ENCODE results near the gene BFSP1. TPM values are rescaled to one million over a fixed set of nuclear protein-coding genes. Genes with fewer than 3 reads are reported as not detected.

BFSP1 gene
- 3.9 and 4.1 TPM in 2 replicates for total RNA-seq (2014; rRNA removed; shearing (Covaris generic))
- polyA plus RNA-seq (2014; cell fraction: nucleus; rRNA removed): 4.0 and 10.7 TPM in 2 replicates

DNA sequence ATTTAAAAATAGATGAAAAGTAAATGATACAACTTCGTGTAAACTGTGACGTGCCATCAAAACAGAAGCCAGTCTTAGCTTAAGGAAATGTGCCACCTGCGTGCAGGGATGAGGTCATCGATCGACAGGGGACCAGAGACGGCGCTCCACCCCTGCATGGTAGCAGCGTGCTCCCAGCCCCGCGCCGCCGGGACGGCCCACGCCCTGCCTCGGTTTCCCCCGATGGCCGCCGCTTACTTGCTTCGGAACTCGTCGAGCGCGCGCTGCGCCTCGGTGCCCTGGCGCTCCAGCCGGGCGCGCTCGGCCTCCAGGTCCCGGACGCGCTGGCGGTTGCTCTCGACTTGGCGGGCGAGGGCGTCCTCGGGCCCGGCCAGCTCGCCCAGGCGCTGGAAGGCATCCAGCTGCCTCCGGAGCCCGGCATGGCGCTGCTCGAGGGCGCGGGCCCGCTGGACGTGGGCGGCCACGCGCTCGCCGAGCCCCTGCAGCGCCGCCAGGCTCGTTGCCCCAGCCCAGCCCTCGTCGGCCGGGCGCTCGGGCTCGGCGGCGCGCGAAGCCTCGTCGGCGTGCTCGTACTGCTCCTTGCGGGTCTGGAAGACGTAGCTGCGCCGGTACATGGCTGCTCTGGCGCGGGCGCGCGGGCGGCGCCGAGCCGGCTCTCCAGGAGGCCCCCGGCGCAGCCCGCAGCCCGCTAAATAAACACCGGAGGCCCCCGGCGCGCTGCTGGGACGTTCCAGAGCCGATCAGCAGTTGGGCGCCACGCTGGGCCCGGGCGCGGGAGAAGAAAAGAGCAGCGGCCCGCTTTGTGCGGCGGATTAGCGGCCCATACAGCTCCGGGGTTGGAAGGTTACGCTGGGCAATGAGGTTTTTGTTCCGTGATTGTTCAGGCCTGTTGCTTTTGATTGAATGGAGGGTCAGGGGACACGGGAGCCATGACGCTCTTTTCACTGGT, at the start of gene BFSP1:
TSS of gene BFSP1 (minus strand) at position 664 of the 949 bp plus-strand sequence. CDS start at position 614, 50 bp downstream.
- peak; percentile 51 for DNase-seq (ENCODE audit: extremely low read depth, low read depth)

DNA sequence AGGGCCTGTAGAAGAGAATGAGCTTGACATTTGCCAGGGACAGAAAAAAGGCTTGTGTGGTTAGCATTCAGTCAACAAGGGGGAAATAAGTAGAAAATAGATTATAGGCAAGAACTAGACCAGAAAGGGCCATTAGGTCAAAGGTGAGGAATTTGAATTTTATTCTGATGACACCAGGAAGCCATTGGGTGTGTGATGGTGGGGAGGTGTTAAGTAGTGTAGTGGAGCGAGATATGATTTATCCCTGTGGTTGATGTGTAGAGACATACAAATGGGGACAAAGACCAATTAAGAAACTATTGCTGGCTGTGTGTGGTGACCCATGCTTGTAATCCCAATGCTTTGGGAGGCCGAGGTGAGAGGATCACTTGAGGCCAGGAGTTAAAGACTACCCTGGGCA, 49.7 kb upstream of the BFSP1 start:
- no peak for DNase-seq (ENCODE audit: extremely low read depth, low read depth)

DNA sequence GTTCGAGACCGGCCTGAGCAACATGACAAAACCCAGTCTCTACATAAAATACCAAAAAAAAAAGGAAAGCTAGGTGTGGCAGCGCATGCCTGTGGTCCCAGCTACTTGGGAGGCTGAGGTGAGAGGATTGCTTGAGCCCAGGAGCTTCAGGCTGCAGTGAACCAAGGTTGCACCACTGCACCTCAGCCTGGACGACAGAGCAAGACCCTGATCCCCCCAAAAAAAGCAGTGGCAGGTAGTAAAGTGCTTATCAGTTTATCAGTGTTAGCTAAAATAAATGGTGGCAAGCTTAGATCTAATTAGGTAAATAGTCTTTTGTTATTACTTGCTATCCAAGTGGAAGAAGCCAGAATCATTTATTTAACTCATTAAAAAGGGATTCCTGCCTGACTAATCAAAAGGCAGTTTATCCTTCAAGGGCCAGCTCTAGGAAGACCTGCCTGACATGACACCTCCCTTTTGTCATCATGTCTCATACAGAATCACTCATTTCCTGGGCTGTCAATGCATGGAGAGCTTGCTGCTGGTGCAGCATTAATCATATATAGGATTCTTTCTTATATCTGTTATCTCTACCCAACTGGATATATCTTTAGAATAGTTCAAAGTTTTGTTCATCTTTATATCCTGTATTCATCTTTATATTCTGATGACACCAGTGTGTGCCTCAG, 48.3 kb upstream of the BFSP1 start:
- DNase-seq (ENCODE audit: extremely low read depth, low read depth): no peak

GRCh38 chr20:17576215-17576614, 45.0 kb upstream of the BFSP1 start:
- DNase-seq (ENCODE audit: extremely low read depth, low read depth): no peak

- DNase-seq (ENCODE audit: extremely low read depth, low read depth): no peak
Measured at GRCh38 chr20:17573463-17573862, 42.3 kb upstream of the BFSP1 start.

DNA sequence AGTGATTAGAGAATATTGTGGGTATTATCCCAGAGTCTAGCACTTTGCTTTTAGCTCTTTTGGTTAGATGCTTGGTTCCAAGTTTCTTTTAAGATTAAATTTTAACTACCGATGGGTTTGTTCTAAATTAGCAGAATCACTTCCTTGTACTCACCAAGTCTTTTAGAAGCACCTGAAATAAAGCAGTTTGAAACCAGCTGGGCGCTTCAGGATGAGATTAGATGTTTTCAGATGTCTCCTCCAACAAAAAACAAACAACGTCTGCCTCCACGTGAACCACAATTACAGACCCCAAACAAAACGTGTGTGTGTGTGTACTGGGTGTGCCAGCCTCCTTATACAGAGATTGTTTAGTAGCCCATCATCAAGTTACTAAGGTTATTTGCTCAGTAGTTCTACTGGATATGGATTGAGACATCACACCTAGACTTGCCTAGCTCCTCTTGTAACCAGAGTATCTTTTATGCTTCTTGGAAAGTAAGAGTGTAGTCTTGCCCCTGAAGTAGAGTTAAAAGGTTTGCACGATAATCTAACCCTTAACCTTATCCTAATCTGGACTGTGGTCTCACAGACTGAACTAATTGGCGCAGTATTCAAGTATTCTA, 41.0 kb upstream of the BFSP1 start:
- no peak for DNase-seq (ENCODE audit: extremely low read depth, low read depth)

DNA sequence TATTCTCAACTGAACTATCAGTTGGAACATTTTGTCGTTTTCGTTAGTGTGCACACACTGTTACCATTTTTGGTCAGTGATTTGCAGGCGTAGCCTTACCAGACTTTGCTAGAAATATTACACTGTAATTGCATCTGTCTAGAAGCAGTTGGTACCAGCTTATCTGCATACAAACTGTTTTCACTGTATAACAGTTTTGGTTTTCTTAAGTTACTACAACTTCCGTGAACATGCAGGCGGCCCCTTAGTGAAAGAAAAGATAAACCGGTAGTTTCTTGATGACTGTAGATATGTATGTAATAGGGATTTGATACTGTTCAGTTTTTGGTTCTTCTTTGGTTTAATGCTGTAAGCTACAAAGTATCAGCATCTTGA, 40.0 kb upstream of the BFSP1 start:
- no peak for DNase-seq (ENCODE audit: extremely low read depth, low read depth)

DNA sequence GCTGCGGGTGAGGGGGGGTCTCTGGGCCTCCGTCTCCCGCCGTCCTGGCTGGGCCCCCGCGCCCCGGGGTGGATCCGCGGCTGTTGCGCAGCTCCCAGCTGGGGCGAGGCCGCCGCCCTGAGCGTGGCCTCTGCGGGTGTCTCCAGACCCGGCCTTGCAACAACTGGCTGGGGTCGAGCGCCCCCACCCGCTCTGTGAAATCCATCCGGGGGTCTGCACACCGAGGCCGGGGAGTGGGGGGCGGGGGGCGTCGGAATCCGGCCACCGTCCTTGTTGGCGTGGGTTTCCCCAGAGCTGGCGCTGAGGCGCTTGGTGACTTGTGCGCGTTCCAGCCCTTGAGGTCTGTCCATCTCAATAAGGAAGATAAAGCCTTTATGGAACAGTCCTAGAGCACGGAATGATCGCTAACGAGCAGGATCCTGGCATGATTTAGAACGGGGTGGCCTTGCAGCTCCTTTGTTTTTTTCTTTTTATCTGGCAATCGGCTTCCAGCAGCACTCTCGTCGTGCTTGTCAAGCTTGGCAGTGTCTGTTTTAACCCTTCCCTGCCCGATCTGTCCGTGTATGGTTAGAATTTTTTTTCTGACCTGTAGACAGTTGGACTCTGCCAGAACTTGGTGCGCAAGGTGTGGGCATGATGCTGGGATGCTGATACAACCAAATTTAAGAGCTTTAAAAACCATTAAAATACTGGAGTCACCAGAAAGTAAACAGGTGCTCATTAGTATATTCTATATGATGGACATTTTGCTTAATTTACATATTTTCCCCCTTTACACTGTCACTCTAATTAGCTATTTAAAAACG, 39.4 kb upstream of the BFSP1 start:
- no peak for DNase-seq (ENCODE audit: extremely low read depth, low read depth)

DNA sequence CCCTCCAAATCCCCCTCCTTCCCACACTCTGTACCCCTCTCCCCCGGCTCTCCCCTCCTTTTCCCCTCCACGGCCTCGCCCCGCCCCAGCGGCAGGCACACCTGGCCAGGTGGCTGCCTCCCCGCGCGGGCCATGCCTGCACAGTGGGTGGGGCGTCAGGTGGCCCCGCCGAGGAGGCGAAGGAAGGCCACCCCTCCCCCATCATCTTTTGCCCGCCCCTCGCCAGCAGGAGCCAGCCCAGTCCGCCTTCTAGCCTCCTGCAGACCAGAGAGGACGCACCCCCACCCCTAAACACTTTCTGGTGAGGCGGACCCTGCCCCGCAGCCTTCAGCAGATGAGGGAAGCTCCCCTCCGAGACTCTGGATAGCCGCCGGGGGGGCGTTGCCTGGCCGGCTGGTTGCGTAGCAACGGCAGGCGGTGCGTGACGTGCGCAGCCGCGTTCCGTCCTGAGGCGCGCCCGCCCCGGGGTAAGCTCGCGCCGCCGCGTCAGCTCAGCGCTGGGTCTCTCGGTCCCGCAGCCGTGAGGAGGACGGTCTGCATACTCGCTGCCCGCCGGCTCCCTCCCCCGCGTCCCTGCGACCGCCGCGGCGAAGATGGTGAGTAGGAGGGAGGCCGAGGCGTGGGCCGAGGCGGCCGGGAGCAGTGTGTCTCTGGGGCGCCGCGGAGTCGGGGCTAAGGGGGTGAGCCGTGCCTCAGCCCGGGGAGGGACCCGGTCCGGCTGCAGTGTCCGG, 38.6 kb upstream of the BFSP1 start, which contains the start of gene DSTN:
TSS of gene DSTN (plus strand) at position 460 of the 731 bp plus-strand sequence. CDS start at position 594, 134 bp downstream.
- peak; percentile 91 for DNase-seq (ENCODE audit: extremely low read depth, low read depth)

- DNase-seq (ENCODE audit: extremely low read depth, low read depth): peak; percentile 88
Measured at GRCh38 chr20:17568972-17569521, 37.9 kb upstream of the BFSP1 start.

DNA sequence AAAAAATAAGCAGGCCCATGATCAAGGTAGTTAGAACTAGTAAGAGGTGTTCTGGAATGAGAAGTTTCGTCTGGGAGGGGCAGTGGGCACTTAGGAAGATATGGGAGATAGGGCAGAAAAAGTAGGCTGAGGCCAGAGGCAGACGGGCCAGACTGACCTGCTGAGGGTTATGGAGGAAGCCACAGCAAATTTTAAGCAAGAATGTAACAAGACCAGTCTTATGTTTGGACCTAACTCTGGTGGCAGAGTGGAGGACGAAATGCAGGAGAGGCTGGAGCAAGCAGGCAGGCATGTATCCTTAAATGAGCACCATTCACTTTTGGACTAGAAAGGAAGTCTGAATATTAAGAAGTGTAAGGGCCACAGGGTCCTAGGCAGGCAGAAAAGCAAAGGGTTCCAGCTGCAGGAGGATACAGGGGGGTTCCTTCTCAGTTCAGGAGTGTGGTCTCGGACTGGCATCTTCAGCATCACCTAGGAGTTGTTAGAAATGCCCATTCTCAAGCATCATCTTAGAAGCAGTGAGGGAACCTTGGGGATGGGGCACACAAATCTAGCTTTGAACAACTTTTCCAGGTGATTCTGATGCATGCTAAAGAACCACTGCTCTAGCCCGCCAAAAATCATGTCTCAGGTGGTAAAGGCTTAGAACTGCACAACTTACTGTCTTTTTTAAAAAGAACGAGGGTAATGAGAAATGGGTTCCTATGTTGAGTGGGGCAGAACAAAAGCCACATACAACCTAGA, 37.0 kb upstream of the BFSP1 start:
- no peak for DNase-seq (ENCODE audit: extremely low read depth, low read depth)

DNA sequence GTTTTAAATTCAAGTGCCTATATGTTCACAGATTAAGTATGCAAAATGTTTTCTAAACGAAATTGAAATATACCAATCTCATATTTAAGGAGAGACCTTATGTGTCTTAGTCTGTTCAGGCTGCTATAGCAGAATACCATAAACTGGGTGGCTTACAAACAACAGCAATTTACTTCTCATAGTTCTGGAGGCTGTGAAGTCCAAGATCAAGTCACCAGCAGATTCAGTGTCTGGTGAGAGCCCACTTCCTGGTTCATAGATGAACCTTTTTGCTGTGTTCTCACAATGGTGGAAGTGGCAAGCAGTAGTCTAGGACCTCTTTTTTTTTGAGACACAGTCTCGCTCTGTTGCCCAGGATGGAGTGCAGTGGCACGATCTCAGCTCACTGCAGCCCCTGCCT, 35.2 kb upstream of the BFSP1 start:
- DNase-seq (ENCODE audit: extremely low read depth, low read depth): no peak

- no peak for DNase-seq (ENCODE audit: extremely low read depth, low read depth)
Measured at GRCh38 chr20:17565169-17565845, 34.1 kb upstream of the BFSP1 start.

- DNase-seq (ENCODE audit: extremely low read depth, low read depth): no peak
Measured at GRCh38 chr20:17562804-17563305, 31.7 kb upstream of the BFSP1 start.

DNA sequence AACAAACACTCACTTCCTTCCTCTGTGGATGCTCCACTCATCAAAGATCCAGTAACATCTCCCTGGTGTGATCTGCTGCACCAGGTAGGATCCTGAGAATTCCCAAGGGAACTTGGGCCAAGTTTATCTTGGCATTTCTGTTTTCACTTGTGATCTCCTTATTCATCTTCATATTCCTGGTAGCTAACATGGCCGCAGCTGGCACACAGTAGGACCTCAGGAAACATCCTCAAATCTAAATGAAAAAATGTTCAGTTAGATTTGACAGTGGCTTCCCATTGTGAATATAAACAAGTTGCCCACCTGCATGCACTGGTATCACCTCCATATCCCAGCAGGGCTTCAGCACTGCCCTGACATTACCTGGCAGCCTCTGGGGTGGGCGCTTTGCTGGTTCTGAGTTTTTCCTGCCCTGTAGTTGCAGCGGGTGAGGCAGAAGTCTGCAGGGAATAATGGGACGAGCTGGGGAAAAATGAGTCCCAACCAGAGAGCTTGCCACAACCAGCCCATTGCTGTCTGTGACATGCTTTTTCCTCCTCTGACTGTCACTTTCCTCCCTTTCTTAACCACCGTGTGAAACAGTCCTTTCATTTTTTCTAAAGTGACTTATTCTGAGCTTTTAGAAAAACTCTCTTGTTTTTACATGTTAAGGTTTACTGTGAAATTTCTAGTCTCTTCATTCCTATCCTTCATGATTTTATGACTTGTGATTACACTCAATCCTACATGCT, 29.3 kb upstream of the BFSP1 start:
- no peak for DNase-seq (ENCODE audit: extremely low read depth, low read depth)

DNA sequence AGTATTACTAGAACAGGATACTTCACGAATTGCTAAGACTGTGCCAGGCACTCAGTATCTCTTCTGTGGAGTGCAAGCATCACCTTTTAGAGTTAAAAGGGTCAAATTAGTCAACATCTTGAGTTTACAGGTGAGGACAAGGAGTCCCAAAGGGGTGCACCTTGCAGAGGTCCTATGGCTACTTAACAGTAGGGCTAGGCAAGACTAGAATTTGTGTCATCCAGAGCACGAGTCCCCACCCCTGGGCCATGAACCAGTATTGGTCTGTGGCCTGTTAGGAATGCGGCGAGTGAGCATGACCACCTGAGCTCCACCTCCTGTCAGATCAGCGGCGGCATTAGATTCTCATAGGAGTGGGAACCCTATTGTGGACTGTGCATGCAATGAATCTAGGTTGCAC, 28.2 kb upstream of the BFSP1 start:
- DNase-seq (ENCODE audit: extremely low read depth, low read depth): no peak

GRCh38 chr20:17558941-17559304, 27.7 kb upstream of the BFSP1 start:
- DNase-seq (ENCODE audit: extremely low read depth, low read depth): no peak
